ENCODE measurements around the gene ANKRD13B.

ANKRD13B gene

GRCh38 chr17:29568331-29569244 is 24.3 kb upstream of the ANKRD13B start, which contains the start of gene TP53I13:
TP53I13 (plus strand) TSS chr17:29568701; CDS start chr17:29568759, 58 bp downstream.
- DNase-seq (ENCODE audit: low read depth) = peak; percentile 88

DNA sequence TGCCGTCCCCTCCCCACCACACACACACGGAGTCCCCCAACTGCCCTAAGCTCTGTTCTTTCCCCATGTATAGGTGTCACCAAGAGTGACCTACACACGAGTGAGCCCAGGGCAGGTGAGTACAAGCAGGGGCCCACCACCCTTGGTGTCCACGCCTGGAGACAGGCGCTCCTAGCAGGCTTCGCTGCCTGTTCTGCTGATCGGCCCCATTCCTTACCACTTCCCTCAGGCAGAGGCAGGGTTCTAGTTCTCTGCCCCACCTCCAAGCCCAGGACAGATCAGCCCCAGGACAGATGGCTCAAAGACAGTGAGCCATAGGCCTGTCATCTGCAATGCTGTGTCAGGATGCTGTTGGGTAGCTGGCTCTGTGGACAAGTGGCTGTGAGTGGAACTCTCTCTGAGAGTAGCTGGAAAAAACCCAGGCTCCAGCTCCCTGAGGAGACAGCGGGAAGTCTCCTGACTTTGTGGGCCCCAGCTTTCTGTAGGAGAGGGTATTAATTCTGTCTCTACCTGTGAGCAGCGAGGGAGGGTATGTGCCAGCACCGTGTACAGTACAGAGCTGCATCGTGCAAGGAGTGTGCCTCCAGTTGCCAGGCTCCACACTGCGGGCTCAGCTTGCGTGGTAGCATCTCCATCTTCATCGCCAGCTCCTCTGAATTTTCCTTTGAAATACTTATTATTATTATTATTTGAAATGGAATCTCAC is 23.5 kb upstream of the ANKRD13B start:
- DNase-seq (ENCODE audit: low read depth) = no peak

DNA sequence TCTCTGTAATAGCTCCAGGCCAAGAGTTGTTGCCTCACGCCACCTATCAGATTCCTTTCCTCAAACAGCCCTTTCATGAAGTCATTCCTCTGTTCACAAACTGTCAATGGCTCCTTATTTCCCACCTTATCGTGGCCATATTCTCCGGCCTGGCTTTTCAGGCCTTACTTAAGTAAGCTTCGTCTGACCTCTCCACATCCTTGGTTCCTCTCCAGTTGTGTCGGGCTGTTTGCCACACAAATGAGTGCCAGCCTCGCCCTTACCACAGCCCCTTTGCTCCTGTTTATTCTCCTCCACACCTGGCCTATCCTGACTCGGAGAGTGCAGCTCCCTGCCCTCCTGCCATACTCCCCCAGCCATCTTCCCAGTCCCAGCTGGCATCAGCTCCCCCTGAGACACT is 22.4 kb upstream of the ANKRD13B start:
- DNase-seq (ENCODE audit: low read depth) = no peak

DNA sequence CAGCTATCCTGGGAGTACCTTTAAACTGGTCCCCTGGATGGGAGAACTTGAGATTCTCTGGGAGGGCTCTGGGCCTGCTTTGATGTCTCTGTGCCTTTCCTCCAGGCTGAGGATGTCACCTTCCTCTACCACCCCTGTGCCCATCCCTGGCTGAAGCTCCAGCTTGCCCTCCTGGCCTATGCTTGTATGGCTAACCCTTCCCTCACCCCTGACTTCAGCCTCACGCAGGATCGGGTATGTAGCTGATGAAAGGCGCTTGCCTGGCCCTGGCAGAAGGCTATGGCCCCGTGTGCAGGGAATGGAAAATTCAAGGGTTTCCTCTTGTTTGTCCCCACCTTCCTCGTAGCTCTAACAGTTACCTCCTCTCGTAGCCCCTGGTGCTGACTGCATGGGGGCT is 21.4 kb upstream of the ANKRD13B start:
- DNase-seq (ENCODE audit: low read depth) = no peak

DNA sequence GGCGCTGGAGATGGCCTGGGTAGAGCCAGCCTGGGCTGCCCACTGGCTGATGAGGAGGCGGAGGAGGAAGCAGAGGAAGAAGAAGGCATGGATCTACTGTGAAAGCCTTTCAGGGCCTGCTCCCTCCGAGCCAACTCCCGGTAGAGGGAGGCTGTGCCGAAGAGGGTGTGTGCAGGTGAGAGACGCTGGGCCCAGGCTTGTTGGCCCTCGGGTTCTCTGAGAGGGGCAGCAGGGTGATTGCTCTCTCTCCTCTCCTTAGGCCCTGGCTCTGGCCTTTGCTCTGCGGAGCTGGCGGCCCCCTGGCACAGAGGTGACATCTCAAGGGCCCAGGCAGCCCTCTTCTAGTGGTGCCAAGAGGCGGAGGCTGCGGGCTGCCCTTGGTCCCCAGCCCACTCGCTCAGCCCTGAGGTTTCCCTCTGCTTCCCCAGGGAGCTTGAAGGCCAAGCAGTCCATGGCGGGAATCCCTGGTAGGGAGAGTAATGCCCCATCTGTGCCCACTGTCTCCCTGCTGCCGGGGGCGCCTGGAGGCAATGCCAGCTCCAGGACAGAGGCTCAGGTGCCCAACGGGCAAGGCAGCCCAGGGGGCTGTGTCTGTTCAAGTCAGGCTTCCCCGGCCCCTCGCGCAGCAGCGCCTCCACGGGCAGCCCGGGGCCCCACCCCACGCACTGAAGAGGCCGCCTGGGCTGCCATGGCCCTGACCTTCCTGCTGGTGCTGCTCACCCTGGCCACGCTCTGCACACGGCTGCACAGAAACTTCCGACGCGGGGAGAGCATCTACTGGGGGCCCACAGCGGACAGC is 20.9 kb upstream of the ANKRD13B start:
- DNase-seq (ENCODE audit: low read depth) = no peak

- no peak for DNase-seq (ENCODE audit: low read depth)
These were observed 20.0 kb upstream of the ANKRD13B start for GRCh38 chr17:29572691-29573557.

GRCh38 chr17:29573558-29573869 is 19.4 kb upstream of the ANKRD13B start:
- no peak for DNase-seq (ENCODE audit: low read depth)

DNA sequence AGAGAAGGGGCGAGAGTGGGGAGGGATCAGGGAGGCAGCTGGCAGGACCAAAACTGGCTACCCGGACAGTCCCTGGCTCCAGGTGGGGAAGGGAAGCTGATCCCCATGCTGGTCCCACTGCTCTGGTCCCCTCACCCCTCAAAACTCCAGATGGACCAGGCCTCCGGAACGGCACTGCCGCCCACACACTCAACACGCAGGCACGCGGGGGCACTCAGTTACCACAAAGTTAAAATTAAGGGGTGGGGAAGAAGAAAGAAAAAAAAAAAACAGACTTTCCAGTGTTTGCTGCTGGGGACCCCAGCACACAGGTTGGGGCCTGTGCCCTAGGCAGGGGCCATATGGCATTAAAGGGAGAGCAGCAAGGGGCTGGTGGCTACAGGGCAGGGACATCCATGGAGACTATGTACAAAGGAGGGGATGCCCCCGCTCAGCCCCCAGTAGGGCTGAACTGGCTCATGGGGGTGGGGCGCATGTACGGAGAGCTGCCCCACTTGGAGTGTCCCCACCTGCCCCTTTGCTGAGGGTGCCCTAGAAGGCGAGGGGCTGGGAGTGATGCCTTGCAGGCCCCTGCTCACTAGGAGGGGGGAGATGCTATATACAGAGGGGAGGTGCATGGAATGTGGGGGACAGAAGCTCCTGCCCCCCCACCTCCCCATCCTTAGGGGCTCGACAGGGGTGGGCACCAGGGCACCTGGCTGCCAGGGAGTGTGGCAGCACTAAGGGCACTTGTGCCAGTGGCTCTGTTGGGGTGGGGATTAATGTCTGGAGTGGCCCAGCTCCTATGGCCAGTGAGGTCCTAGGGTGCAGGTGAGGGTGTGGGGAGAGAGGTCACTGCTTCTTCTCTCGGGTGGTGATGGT is 18.8 kb upstream of the ANKRD13B start:
- DNase-seq (ENCODE audit: low read depth) = no peak

DNA sequence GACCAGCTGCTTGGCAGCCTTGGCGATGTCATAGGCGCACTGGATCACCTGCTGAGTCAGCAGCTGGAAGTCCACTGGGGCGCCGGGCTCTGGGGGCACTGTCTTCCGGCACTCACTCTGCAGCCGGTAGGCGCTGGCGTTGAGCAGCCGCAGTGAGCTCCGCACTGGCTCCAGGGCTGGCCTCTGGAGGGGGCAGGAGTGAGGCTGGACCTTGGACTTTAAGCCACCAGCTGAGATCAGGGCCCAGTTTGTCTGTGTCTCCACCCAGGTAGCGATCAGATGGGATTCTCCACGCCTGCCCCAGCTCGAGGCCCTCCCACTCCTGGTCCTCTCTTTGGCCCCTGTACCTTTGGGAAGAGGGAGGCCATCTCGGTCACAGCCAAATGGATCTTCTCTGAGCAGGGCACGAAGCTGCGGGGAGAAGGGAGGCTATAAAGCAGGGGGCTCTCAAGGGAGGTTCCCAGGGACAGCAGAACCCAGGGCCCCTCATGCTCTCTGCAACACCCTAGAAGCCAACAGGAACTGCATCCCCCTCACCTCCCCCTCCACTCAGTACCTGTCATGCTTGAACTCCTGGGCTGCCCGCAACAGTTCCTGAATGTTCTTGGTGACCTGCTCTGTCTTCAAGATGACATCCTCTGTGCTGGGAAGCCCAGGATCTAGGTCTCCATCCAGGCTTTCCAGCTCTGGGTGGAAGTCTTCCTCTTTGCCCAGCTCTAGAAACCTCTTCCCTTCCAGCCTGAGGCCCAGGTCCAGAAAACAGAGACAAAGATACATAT is 18.0 kb upstream of the ANKRD13B start:
- no peak for DNase-seq (ENCODE audit: low read depth)

- no peak for DNase-seq (ENCODE audit: low read depth)
These were observed 17.3 kb upstream of the ANKRD13B start for GRCh38 chr17:29575511-29576213.

DNA sequence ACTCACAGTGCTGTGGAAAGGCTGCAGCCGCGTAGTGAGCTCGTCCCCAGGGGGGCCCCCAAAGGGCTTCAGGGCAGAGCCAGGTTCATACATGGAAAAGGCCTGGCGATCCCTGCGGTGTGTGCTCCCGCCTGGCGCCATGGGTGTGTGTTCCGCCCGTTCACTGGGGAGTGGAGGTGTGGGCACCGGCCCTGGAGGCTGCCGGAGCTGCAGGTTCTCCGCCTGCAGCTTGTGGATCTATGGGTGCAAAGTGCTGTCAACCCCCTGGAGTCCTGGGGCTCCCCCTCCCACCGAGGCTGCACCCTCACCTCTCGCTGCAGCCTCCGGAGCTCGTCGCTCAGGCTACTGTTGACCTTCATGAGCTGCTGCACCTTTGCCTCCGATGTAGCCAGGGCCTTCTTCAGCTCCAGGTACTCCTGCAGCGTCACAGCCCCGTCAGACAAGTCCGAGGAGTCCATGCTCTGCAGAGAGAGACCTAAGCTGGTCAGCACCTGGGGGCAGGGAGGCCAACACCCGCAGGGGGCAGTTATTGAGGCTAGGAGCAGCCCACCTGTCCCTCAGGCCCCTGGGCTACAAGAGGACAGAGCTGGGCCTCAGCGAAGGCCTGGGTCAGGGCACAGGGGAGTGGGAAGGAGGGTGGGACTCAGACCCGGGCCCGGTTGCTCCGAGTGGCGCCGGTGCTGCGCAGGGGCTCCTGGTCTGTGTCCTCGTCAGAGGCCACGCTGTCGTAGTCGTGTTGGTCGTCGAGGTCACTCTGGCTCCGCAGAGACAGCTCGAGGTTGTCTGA is 16.5 kb upstream of the ANKRD13B start:
- DNase-seq (ENCODE audit: low read depth) = no peak

DNA sequence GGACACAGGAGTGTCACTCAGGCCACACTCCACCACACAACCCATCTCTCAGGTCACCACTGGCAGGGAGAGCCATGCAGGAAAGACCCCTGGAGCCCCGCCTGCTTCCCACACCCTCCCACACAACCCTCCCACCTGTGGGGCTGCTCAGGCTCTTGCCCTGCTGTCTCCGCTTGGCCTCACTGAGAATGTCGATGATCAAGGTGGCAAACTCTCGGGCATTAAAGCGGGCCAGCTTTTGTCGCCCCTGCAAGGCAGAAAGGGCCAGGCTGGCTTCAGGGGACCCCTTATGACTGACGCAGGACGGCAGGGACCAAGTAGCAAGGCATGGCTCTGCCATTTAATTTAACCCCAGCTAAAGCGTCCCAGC is 15.9 kb upstream of the ANKRD13B start:
- no peak for DNase-seq (ENCODE audit: low read depth)

DNA sequence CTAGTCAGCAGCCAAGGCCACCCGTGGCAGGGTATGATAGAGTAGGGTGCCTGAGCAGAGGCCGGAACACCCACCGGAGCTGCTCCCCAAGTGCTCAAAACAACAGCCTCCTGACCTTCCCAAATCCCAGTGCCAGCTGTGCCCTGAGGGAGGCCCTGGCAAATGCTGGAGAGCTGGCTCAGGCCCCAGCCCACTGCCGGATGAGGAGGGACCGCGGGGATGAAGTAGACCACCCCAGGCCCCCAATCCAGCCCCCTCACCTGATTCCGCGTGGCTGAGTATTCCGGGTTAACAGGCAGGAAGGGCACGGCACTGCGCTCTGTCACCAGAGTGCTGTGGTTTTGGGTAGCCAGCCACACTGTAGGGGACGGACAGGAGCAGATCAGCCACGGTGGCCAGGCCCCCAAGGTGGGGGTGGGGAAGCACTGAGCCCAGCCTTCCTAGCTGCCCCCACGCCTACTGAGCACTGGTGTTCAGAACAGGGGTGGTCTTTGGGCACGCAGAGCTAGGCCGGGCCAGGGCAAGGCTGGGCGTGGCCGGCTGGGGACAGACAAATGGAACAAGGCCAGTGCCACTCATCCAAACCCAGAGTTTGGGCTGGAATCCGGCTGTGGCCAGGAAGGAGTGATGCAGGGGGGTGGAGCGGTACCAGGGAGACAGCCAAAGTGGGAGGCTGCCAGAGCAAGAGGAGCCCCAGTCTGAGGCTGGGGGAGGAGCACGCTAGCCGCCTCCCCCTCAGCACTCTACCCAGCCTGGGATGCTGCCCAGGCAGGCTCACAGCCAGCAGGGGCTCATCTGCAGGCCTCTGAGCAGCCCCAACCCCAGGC is 15.3 kb upstream of the ANKRD13B start:
- no peak for DNase-seq (ENCODE audit: low read depth)

- DNase-seq (ENCODE audit: low read depth) = no peak
These were observed 14.1 kb upstream of the ANKRD13B start for GRCh38 chr17:29578626-29579485.

GRCh38 chr17:29579866-29580771 is 12.8 kb upstream of the ANKRD13B start:
- DNase-seq (ENCODE audit: low read depth) = peak; percentile 86
